ENCODE data around the gene ZNF524. TPM values are rescaled to one million over a fixed set of nuclear protein-coding genes. Genes with fewer than 3 reads are reported as not detected.

Gene ZNF524
- total and polyA plus RNA-seq, 10 of the 15 experiments (the other 5 are each of a cell fraction or from before 2014, with no cell fraction given): 0.47 to 18.6 (median 12.4) TPM; not detected in 1

GRCh38 chr19:55647732-55648584 lies 47.9 kb downstream of the ZNF524 start, which contains the start of gene CCDC106 (continued):
- TF ChIP-seq RFX5 (IDR thresholded peaks at IDR 0.05; ENCODE audit: low read depth, low read length) (no peak), BHLHE40 (IDR thresholded peaks at IDR 0.05; ENCODE audit: borderline replicate concordance in 1 of 2, low read depth in 2 of 2, low read length in 1 of 2) (peak; percentile 74 to 93), NR2C2 (IDR thresholded peaks at IDR 0.05; ENCODE audit: borderline replicate concordance, control insufficient read depth, insufficient read length, low read depth) (no peak), STAT3 (IDR thresholded peaks at IDR 0.05; ENCODE audit: low read depth, low read length) (no peak), SIX5 (IDR thresholded peaks at IDR 0.05; ENCODE audit: low read depth, low read length, severe bottlenecking) (no peak), PAX8 (IDR thresholded peaks at IDR 0.05) (no peak), GATAD2B (conservative IDR thresholded peaks at IDR 0.05; ENCODE audit: low read depth) (peak; percentile 99), DPF2 (IDR thresholded peaks at IDR 0.05) (peak; percentile 77; the same call in 1 of the 2 replicates), SUZ12 (IDR thresholded peaks at IDR 0.05; ENCODE audit: unreplicated experiment) (no peak), ZNF687 (IDR thresholded peaks at IDR 0.05) (no peak), SP1 (IDR thresholded peaks at IDR 0.05; ENCODE audit: low read depth, low read length) (peak; percentile 83), LARP7 (IDR thresholded peaks at IDR 0.05) (peak; percentile 82)

Measured in GM12878 (cell line).